GM23338 (cell line): Measurements from ENCODE around the gene CARD9. TPM values are rescaled to one million over a fixed set of nuclear protein-coding genes. Genes with fewer than 3 reads are reported as not detected.

Experiments
- ATAC-seq: fragments of 200-7000 bp; cut with Tn5 transposase; 3 replicates; pipeline ENCODE4 v1.9.1; 2020
- DNase-seq: peaks from one replicate; pipeline ENCODE4 v3.0.0-alpha.2; 2015; ENCODE audit warnings: low spot score
- H2AFZ ChIP-seq: fragments of 200-600 bp; sonication (generic); 2 replicates; pipeline ENCODE4 v1.8.0; 2016; ENCODE audit warnings: antibody characterized with exemption, mild to moderate bottlenecking, moderate library complexity
- H3F3A ChIP-seq: fragments of 200-600 bp; sonication (generic); replicated peaks from 2 replicates; pipeline ENCODE4 v1.8.0; 2017; ENCODE audit warnings: antibody characterized with exemption, mixed run types, low read depth
- H3K27ac ChIP-seq: fragments of 200-600 bp; sonication (generic); 2 replicates; pipeline ENCODE4 v1.6.1; 2016; ENCODE audit warnings: low read depth
- H3K27me3 ChIP-seq: fragments of 200-600 bp; sonication (generic); 2 replicates; pipeline ENCODE4 v1.8.0; 2016; ENCODE audit warnings: mild to moderate bottlenecking, mixed run types, moderate library complexity; ENCODE audit not compliant: insufficient read depth
- H3K36me3 ChIP-seq: fragments of 200-600 bp; sonication (generic); 2 replicates; pipeline ENCODE4 v1.8.0; 2016; ENCODE audit warnings: mild to moderate bottlenecking; ENCODE audit not compliant: insufficient read depth
- H3K4me1 ChIP-seq: fragments of 200-600 bp; sonication (generic); 2 replicates; pipeline ENCODE4 v1.8.0; 2016; ENCODE audit warnings: mild to moderate bottlenecking, moderate library complexity; ENCODE audit not compliant: insufficient read depth
- H3K4me2 ChIP-seq: fragments of 200-600 bp; sonication (generic); 2 replicates; pipeline ENCODE4 v1.7.1; 2017; ENCODE audit warnings: mixed run types
- H3K4me3 ChIP-seq: fragments of 200-600 bp; sonication (generic); 2 replicates; pipeline ENCODE4 v1.6.1; 2016; ENCODE audit warnings: mixed run types
- H3K79me2 ChIP-seq: fragments of 200-600 bp; sonication (generic); replicated peaks from 2 replicates; pipeline ENCODE4 v1.8.0; 2017; ENCODE audit warnings: mild to moderate bottlenecking; ENCODE audit not compliant: insufficient read depth
- H3K9me2 ChIP-seq: fragments of 200-600 bp; sonication (generic); 2 replicates; pipeline ENCODE4 v1.8.0; 2017; ENCODE audit not compliant: insufficient read depth
- H4K20me1 ChIP-seq: fragments of 200-600 bp; sonication (generic); replicated peaks from 2 replicates; pipeline ENCODE4 v1.8.0; 2017; ENCODE audit warnings: mild to moderate bottlenecking; ENCODE audit not compliant: insufficient read depth
- H3K27ac Mint-ChIP-seq: 2 replicates; pipeline ENCODE4 v1.8.0; 2020; ENCODE audit warnings: inconsistent platforms, mild to moderate bottlenecking, moderate library complexity, mixed read lengths
- H3K27me3 Mint-ChIP-seq: 3 replicates; pipeline ENCODE4 v1.8.0; 2022; ENCODE audit warnings: low read depth, mild to moderate bottlenecking, moderate library complexity, mixed read lengths, inconsistent platforms; ENCODE audit not compliant: insufficient read depth, poor library complexity
- H3K36me3 Mint-ChIP-seq: 3 replicates; pipeline ENCODE4 v1.8.0; 2021; ENCODE audit warnings: low read depth, mild to moderate bottlenecking, inconsistent platforms, moderate library complexity, mixed read lengths
- H3K4me1 Mint-ChIP-seq: 3 replicates; pipeline ENCODE4 v1.8.0; 2020; ENCODE audit warnings: mild to moderate bottlenecking, inconsistent platforms, mixed read lengths
- H3K4me3 Mint-ChIP-seq: 3 replicates; pipeline ENCODE4 v1.8.0; 2021; ENCODE audit warnings: moderate library complexity, mild to moderate bottlenecking, inconsistent platforms, mixed read lengths
- H3K9me3 Mint-ChIP-seq: 3 replicates; pipeline ENCODE4 v1.8.0; 2020; ENCODE audit warnings: moderate library complexity, mild to moderate bottlenecking, inconsistent platforms, mixed read lengths
- EZH2 ChIP-seq: fragments of 200-600 bp; sonication (generic); IDR thresholded peaks from one replicate; pipeline ENCODE4 v1.8.0; 2017; ENCODE audit warnings: antibody characterized with exemption, mild to moderate bottlenecking, low read depth; ENCODE audit not compliant: unreplicated experiment
- EZH2phosphoT487 ChIP-seq: fragments of 200-600 bp; sonication (generic); IDR thresholded peaks from one replicate; pipeline ENCODE4 v1.8.1; 2018; ENCODE audit warnings: antibody characterized with exemption; ENCODE audit not compliant: unreplicated experiment
- JUNB ChIP-seq: IDR thresholded peaks from one replicate; pipeline ENCODE4 v1.6.1; 2016; ENCODE audit warnings: antibody characterized with exemption; ENCODE audit not compliant: unreplicated experiment
- NANOG ChIP-seq: IDR thresholded peaks from 2 replicates; pipeline ENCODE4 v1.6.1; 2016; ENCODE audit warnings: antibody characterized with exemption, borderline replicate concordance
- POLR2AphosphoS5 ChIP-seq: IDR thresholded peaks from 2 replicates; pipeline ENCODE4 v1.6.1; 2016; ENCODE audit warnings: antibody characterized with exemption, low read depth
- STAT1 ChIP-seq: IDR thresholded peaks from one replicate; pipeline ENCODE4 v1.6.1; 2016; ENCODE audit warnings: antibody characterized with exemption; ENCODE audit not compliant: unreplicated experiment
- ZNF114 ChIP-seq: fragments of 250-450 bp; sonication (Bioruptor Pico); IDR thresholded peaks from 2 replicates; pipeline ENCODE4 v1.5.0; 2020; ENCODE audit warnings: mild to moderate bottlenecking, moderate library complexity
- ZNF331 ChIP-seq: fragments of 250-450 bp; sonication (Bioruptor Pico); IDR thresholded peaks from 2 replicates; pipeline ENCODE4 v1.5.0; 2020; ENCODE audit warnings: low read depth, mild to moderate bottlenecking, moderate library complexity
- polyA plus RNA-seq: library from polyadenylated mRNA; unstranded; fragments of >200 nt; fragmentation: Nextera tagmentation; extraction: Ambion mirVana; gene quantifications from 2 replicates; pipeline ENCODE4 v1.2.1, GENCODE V29; 2016
- total RNA-seq: library from RNA; depleted of rRNA; stranded (reverse); fragments of >200 nt; shearing (Covaris generic); gene quantifications from 2 replicates; pipeline ENCODE4 v1.2.3, GENCODE V29; 2014
- TF ChIP-seq, protein P1 (sequence below): fragments of 250-450 bp; sonication (Bioruptor Pico); IDR thresholded peaks from 2 replicates; pipeline ENCODE4 v1.5.0; 2020; ENCODE audit warnings: mild to moderate bottlenecking, moderate library complexity
- TF ChIP-seq, protein P2 (sequence below): IDR thresholded peaks from 2 replicates; pipeline ENCODE4 v1.6.1; 2016; ENCODE audit warnings: antibody characterized with exemption

CARD9 gene
- total and polyA plus RNA-seq, 2 experiments from 2014 or later, result 0.49 to 0.63 TPM

- Mint-ChIP-seq H3K27ac (no peak overlapping the region), H3K9me3 (no peaks in the 10 kb centered on the region), H3K4me1 (peaks cover 9% of the 10 kb centered on the region), H3K27me3 (peaks cover 16% of the 10 kb centered on the region), H3K36me3 (peaks cover 57% of the 10 kb centered on the region), H3K4me3 (no peak overlapping the region)
- Histone ChIP-seq H3K4me2 (no peak overlapping the region), H3K79me2 (peaks cover 28% of the 10 kb centered on the region), H4K20me1 (peaks cover 9% of the 10 kb centered on the region), H3K27me3 (no peaks in the 10 kb centered on the region), H3K27ac (no peak overlapping the region), H3F3A (peaks cover 11% of the 10 kb centered on the region), H3K36me3 (peaks cover 14% of the 10 kb centered on the region), H3K4me1 (peaks cover 3% of the 10 kb centered on the region; the same call in 1 of the 2 replicates), H2AFZ (no peak overlapping the region), H3K9me2 (no peaks in the 10 kb centered on the region), H3K4me3 (no peak overlapping the region)
- DNase-seq (no peak), ATAC-seq (no peak)
- TF ChIP-seq STAT1 (no peak), JUNB (no peak), ZNF114 (CRISPR knock-in tag) (no peak), NANOG (no peak), ZNF331 (CRISPR knock-in tag) (no peak), POLR2AphosphoS5 (no peak), EZH2phosphoT487 (no peak), EZH2 (no peak)
- TF ChIP-seq, protein P1, sequence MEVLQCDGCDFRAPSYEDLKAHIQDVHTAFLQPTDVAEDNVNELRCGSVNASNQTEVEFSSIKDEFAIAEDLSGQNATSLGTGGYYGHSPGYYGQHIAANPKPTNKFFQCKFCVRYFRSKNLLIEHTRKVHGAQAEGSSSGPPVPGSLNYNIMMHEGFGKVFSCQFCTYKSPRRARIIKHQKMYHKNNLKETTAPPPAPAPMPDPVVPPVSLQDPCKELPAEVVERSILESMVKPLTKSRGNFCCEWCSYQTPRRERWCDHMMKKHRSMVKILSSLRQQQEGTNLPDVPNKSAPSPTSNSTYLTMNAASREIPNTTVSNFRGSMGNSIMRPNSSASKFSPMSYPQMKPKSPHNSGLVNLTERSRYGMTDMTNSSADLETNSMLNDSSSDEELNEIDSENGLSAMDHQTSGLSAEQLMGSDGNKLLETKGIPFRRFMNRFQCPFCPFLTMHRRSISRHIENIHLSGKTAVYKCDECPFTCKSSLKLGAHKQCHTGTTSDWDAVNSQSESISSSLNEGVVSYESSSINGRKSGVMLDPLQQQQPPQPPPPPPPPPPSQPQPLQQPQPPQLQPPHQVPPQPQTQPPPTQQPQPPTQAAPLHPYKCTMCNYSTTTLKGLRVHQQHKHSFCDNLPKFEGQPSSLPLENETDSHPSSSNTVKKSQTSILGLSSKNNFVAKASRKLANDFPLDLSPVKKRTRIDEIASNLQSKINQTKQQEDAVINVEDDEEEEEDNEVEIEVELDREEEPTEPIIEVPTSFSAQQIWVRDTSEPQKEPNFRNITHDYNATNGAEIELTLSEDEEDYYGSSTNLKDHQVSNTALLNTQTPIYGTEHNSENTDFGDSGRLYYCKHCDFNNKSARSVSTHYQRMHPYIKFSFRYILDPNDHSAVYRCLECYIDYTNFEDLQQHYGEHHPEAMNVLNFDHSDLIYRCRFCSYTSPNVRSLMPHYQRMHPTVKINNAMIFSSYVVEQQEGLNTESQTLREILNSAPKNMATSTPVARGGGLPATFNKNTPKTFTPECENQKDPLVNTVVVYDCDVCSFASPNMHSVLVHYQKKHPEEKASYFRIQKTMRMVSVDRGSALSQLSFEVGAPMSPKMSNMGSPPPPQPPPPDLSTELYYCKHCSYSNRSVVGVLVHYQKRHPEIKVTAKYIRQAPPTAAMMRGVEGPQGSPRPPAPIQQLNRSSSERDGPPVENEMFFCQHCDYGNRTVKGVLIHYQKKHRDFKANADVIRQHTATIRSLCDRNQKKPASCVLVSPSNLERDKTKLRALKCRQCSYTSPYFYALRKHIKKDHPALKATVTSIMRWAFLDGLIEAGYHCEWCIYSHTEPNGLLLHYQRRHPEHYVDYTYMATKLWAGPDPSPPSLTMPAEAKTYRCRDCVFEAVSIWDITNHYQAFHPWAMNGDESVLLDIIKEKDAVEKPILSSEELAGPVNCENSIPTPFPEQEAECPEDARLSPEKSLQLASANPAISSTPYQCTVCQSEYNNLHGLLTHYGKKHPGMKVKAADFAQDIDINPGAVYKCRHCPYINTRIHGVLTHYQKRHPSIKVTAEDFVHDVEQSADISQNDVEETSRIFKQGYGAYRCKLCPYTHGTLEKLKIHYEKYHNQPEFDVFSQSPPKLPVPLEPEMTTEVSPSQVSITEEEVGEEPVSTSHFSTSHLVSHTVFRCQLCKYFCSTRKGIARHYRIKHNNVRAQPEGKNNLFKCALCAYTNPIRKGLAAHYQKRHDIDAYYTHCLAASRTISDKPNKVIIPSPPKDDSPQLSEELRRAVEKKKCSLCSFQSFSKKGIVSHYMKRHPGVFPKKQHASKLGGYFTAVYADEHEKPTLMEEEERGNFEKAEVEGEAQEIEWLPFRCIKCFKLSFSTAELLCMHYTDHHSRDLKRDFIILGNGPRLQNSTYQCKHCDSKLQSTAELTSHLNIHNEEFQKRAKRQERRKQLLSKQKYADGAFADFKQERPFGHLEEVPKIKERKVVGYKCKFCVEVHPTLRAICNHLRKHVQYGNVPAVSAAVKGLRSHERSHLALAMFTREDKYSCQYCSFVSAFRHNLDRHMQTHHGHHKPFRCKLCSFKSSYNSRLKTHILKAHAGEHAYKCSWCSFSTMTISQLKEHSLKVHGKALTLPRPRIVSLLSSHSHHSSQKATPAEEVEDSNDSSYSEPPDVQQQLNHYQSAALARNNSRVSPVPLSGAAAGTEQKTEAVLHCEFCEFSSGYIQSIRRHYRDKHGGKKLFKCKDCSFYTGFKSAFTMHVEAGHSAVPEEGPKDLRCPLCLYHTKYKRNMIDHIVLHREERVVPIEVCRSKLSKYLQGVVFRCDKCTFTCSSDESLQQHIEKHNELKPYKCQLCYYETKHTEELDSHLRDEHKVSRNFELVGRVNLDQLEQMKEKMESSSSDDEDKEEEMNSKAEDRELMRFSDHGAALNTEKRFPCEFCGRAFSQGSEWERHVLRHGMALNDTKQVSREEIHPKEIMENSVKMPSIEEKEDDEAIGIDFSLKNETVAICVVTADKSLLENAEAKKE (CRISPR knock-in tag), result no peak
- TF ChIP-seq, protein P2, sequence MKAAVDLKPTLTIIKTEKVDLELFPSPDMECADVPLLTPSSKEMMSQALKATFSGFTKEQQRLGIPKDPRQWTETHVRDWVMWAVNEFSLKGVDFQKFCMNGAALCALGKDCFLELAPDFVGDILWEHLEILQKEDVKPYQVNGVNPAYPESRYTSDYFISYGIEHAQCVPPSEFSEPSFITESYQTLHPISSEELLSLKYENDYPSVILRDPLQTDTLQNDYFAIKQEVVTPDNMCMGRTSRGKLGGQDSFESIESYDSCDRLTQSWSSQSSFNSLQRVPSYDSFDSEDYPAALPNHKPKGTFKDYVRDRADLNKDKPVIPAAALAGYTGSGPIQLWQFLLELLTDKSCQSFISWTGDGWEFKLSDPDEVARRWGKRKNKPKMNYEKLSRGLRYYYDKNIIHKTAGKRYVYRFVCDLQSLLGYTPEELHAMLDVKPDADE, result no peak
Observed at GRCh38 chr9:136396219-136396515, 22.7 kb upstream of the CARD9 start.
